DMS53 (cell line): ENCODE data around the gene EREG.
"Not testable (repeated sequence)": the region's sequence is repeated elsewhere in the genome, so short reads cannot be mapped to it uniquely, and the experiment has no call there.

Experiments used
- DNase-seq: peaks from one replicate; lab custom pipeline; 2025; lab: John Stamatoyannopoulos, UW

The EREG gene

GRCh38 chr4:74390677-74391076 is 25.7 kb downstream of the EREG start:
- no peak for DNase-seq

- DNase-seq, result no peak
These were observed 26.4 kb downstream of the EREG start for GRCh38 chr4:74391346-74391745.

GRCh38 chr4:74391890-74392475 is 27.0 kb downstream of the EREG start:
- DNase-seq, result no peak

- no peak for DNase-seq
These were observed 29.7 kb downstream of the EREG start for GRCh38 chr4:74394476-74395136.

GRCh38 chr4:74395633-74396032 is 30.7 kb downstream of the EREG start:
- DNase-seq, result no peak

- DNase-seq, result peak; percentile 11
These were observed 32.9 kb downstream of the EREG start for GRCh38 chr4:74397748-74398426.

- DNase-seq, result not testable (repeated sequence)
These were observed 34.1 kb downstream of the EREG start for GRCh38 chr4:74398894-74399589.

- no peak for DNase-seq
These were observed 35.5 kb downstream of the EREG start for GRCh38 chr4:74400395-74400794.

GRCh38 chr4:74402692-74403456 is 37.9 kb downstream of the EREG start:
- DNase-seq, result no peak

- DNase-seq, result no peak
These were observed 42.9 kb downstream of the EREG start for GRCh38 chr4:74407891-74408290.

GRCh38 chr4:74408639-74409038 is 43.7 kb downstream of the EREG start:
- no peak for DNase-seq

- no peak for DNase-seq
These were observed 45.3 kb downstream of the EREG start for GRCh38 chr4:74410272-74410671.

- DNase-seq, result no peak
These were observed 47.3 kb downstream of the EREG start for GRCh38 chr4:74412225-74412624.

GRCh38 chr4:74413265-74413664 is 48.3 kb downstream of the EREG start:
- DNase-seq, result no peak

- DNase-seq, result peak; percentile 54
These were observed 49.3 kb downstream of the EREG start for GRCh38 chr4:74414149-74414809.

GRCh38 chr4:74415602-74416300 is 50.8 kb downstream of the EREG start:
- DNase-seq, result no peak

GRCh38 chr4:74418063-74418670 is 53.2 kb downstream of the EREG start:
- DNase-seq, result no peak

- no peak for DNase-seq
These were observed 55.9 kb downstream of the EREG start for GRCh38 chr4:74420863-74421262.

GRCh38 chr4:74423104-74423503 is 58.2 kb downstream of the EREG start:
- peak; percentile 55 for DNase-seq

- no peak for DNase-seq
These were observed 59.2 kb downstream of the EREG start for GRCh38 chr4:74424111-74424510.
